Liver (tissue), 9 donors: ENCODE results near the gene RABGGTA. TPM values are rescaled to one million over a fixed set of nuclear protein-coding genes. Genes with fewer than 3 reads are reported as not detected.

Source experiments
- DNase-seq: peaks from one replicate; pipeline ENCODE4 v3.0.0-alpha.2; 2017; ENCODE audit warnings: low spot score
- H3K27ac ChIP-seq, 2 donors: one replicate each; pipeline ENCODE4 v1.7.0; 2013; ENCODE audit warnings: inconsistent platforms in 2 of 2, low read length in 2 of 2, control low read depth in 1 of 2, low read depth in 1 of 2, mild to moderate bottlenecking in 1 of 2
- H3K27me3 ChIP-seq, 4 donors: one replicate each; pipeline versions ENCODE4 v1.6.1 to v1.7.0; 2013; ENCODE audit warnings: low read length in 3 of 4, inconsistent platforms in 1 of 4, mild to moderate bottlenecking in 1 of 4, moderate library complexity in 1 of 4; ENCODE audit not compliant: control insufficient read depth in 4 of 4, insufficient read depth in 4 of 4
- H3K36me3 ChIP-seq, 4 donors: one replicate each; pipeline versions ENCODE4 v1.6.1 to v1.7.0; 2013; ENCODE audit warnings: low read length in 3 of 4, mild to moderate bottlenecking in 3 of 4, low read depth in 1 of 4, moderate library complexity in 1 of 4; ENCODE audit not compliant: control insufficient read depth in 4 of 4, insufficient read depth in 3 of 4
- H3K4me1 ChIP-seq, 4 donors: one replicate each; pipeline versions ENCODE4 v1.6.1 to v1.7.0; 2013; ENCODE audit warnings: low read length in 3 of 4, mild to moderate bottlenecking in 3 of 4, moderate library complexity in 1 of 4; ENCODE audit not compliant: control insufficient read depth in 4 of 4, insufficient read depth in 4 of 4
- H3K4me3 ChIP-seq, 3 donors: one replicate each; pipeline versions ENCODE4 v1.6.1 to v1.7.0; 2013; ENCODE audit warnings: low read length in 3 of 3, control low read depth in 1 of 3, low read depth in 1 of 3, mild to moderate bottlenecking in 1 of 3
- H3K9ac ChIP-seq, 2 donors: one replicate each; pipeline ENCODE4 v1.7.0; 2013; ENCODE audit warnings: low read length in 2 of 2, mild to moderate bottlenecking in 2 of 2, moderate library complexity in 2 of 2, control low read depth in 1 of 2, low read depth in 1 of 2
- H3K9me3 ChIP-seq, 4 donors: one replicate each; pipeline versions ENCODE4 v1.6.1 to v1.7.0; 2013; ENCODE audit warnings: low read length in 3 of 4; ENCODE audit not compliant: control insufficient read depth in 4 of 4
- EGR1 ChIP-seq, 2 donors: IDR thresholded peaks; 2 replicates each; pipeline ENCODE4 v1.6.1; 2016 to 2018; ENCODE audit warnings: antibody characterized with exemption in 2 of 2, low read depth in 2 of 2
- FOXA1 ChIP-seq: IDR thresholded peaks from 2 replicates; pipeline ENCODE4 v1.6.1; 2016; ENCODE audit warnings: antibody characterized with exemption
- FOXA2 ChIP-seq: IDR thresholded peaks from 2 replicates; pipeline ENCODE4 v1.6.1; 2016; ENCODE audit warnings: antibody characterized with exemption
- GABPA ChIP-seq, 2 donors: IDR thresholded peaks in 1 of 2; conservative IDR thresholded peaks in 1 of 2; 2 replicates each; pipeline ENCODE4 v1.6.1; 2016; ENCODE audit warnings: antibody characterized with exemption in 2 of 2, mild to moderate bottlenecking in 1 of 2, moderate library complexity in 1 of 2
- HNF4G ChIP-seq: IDR thresholded peaks from 2 replicates; pipeline ENCODE4 v1.6.1; 2016; ENCODE audit warnings: antibody characterized with exemption
- NR2F2 ChIP-seq: IDR thresholded peaks from 2 replicates; pipeline ENCODE4 v1.6.1; 2016; ENCODE audit warnings: antibody characterized with exemption
- RXRA ChIP-seq, 2 donors: IDR thresholded peaks; 2 replicates each; pipeline ENCODE4 v1.6.1; 2017 to 2018; ENCODE audit warnings: antibody characterized with exemption in 2 of 2, mild to moderate bottlenecking in 1 of 2
- SP1 ChIP-seq: IDR thresholded peaks from 2 replicates; pipeline ENCODE4 v1.6.1; 2018; ENCODE audit warnings: antibody characterized with exemption, mild to moderate bottlenecking
- WGBS: extraction: QIAGEN DNeasy Blood & Tissue Kit; methylation state at CpG from one replicate; pipeline ENCODE4 v1.1.7; 2013; 5-methylcytosine and 5-hydroxymethylcytosine counted together
- polyA plus RNA-seq, 2 donors: library from polyadenylated mRNA; stranded (reverse) in 1 of 2; unstranded in 1 of 2; fragments of 200-250 nt in 1 of 2; fragments of >200 nt in 1 of 2; fragmentation: Nextera tagmentation in 1 of 2; extraction: Ambion mirVana in 1 of 2; gene quantifications; one replicate each; pipeline versions ENCODE4 v1.2.1 to v1.2.3, GENCODE V29; 2013 to 2015
- total RNA-seq, 2 donors: library from RNA; depleted of rRNA; stranded (reverse); fragments of >200 nt; gene quantifications; one replicate each; pipeline ENCODE4 v1.2.3, GENCODE V29; 2014
- TF ChIP-seq, protein P1 (sequence below): IDR thresholded peaks from 2 replicates; pipeline ENCODE4 v1.6.1; 2016; ENCODE audit warnings: antibody characterized with exemption
- TF ChIP-seq, protein P2 (sequence below): fragments of 150-350 bp; IDR thresholded peaks from 2 replicates; pipeline ENCODE4 v1.5.1; 2017; ENCODE audit warnings: improper control_type of control experiment, low read depth, low read length; ENCODE audit not compliant: missing input control
- TF ChIP-seq, protein P3 (sequence below): IDR thresholded peaks from 2 replicates; pipeline ENCODE4 v1.6.1; 2016; ENCODE audit warnings: antibody characterized with exemption, mild to moderate bottlenecking
- donor health status: healthy.
- donor health status: healthy.
- donor health status: healthy.
- donor health status: healthy.
- donor health status: healthy.

RABGGTA gene
- total and polyA plus RNA-seq, 4 donors, result 7.5 to 19.7 (median 13.2) TPM

DNA sequence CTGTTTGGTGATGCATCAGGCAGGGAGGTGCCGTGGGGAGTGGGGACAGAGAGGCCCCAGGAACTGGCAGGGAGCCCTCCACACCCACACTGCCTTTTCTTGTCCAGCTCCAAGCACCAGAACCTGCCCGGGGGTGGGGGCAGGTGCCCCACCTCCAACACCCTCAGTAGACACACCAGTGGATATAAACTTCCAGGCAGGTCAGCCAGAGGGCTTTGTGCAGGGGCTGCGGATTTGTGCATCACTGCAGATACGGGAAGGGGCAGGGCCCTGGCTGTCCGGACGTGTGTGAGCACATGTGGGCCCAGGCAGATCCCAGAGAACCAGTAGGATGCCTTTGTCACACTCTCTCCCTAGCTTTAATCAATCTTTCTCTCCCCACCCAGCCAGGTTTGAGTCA, 7.1 kb downstream of the RABGGTA start:
- no peak for DNase-seq
- Histone ChIP-seq H3K27me3 (no peaks in the 10 kb centered on the region), H3K9ac (no peak overlapping the region), H3K36me3 (peaks cover 0 to 40% (median 10%) of the 10 kb centered on the region in 4 donors), H3K4me1 (no peaks in the 10 kb centered on the region), H3K9me3 (no peaks in the 10 kb centered on the region), H3K27ac (no peak overlapping the region), H3K4me3 (no peak overlapping the region)
- no peak for TF ChIP-seq GABPA (IDR thresholded peaks at IDR 0.05 in 1 of 2, conservative IDR thresholded peaks at IDR 0.05 in 1 of 2)
- TF ChIP-seq, protein P1, sequence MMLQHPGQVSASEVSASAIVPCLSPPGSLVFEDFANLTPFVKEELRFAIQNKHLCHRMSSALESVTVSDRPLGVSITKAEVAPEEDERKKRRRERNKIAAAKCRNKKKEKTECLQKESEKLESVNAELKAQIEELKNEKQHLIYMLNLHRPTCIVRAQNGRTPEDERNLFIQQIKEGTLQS, result no peak
- TF ChIP-seq NR2F2, result no peak
- TF ChIP-seq HNF4G, result no peak
- no peak for TF ChIP-seq SP1
- TF ChIP-seq FOXA2, result no peak
- TF ChIP-seq, protein P2, sequence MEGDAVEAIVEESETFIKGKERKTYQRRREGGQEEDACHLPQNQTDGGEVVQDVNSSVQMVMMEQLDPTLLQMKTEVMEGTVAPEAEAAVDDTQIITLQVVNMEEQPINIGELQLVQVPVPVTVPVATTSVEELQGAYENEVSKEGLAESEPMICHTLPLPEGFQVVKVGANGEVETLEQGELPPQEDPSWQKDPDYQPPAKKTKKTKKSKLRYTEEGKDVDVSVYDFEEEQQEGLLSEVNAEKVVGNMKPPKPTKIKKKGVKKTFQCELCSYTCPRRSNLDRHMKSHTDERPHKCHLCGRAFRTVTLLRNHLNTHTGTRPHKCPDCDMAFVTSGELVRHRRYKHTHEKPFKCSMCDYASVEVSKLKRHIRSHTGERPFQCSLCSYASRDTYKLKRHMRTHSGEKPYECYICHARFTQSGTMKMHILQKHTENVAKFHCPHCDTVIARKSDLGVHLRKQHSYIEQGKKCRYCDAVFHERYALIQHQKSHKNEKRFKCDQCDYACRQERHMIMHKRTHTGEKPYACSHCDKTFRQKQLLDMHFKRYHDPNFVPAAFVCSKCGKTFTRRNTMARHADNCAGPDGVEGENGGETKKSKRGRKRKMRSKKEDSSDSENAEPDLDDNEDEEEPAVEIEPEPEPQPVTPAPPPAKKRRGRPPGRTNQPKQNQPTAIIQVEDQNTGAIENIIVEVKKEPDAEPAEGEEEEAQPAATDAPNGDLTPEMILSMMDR, result no peak
- no peak for TF ChIP-seq EGR1 (IDR thresholded peaks at IDR 0.05; ENCODE audit: low read depth in 2 of 2)
- TF ChIP-seq FOXA1, result no peak
- TF ChIP-seq, protein P3, sequence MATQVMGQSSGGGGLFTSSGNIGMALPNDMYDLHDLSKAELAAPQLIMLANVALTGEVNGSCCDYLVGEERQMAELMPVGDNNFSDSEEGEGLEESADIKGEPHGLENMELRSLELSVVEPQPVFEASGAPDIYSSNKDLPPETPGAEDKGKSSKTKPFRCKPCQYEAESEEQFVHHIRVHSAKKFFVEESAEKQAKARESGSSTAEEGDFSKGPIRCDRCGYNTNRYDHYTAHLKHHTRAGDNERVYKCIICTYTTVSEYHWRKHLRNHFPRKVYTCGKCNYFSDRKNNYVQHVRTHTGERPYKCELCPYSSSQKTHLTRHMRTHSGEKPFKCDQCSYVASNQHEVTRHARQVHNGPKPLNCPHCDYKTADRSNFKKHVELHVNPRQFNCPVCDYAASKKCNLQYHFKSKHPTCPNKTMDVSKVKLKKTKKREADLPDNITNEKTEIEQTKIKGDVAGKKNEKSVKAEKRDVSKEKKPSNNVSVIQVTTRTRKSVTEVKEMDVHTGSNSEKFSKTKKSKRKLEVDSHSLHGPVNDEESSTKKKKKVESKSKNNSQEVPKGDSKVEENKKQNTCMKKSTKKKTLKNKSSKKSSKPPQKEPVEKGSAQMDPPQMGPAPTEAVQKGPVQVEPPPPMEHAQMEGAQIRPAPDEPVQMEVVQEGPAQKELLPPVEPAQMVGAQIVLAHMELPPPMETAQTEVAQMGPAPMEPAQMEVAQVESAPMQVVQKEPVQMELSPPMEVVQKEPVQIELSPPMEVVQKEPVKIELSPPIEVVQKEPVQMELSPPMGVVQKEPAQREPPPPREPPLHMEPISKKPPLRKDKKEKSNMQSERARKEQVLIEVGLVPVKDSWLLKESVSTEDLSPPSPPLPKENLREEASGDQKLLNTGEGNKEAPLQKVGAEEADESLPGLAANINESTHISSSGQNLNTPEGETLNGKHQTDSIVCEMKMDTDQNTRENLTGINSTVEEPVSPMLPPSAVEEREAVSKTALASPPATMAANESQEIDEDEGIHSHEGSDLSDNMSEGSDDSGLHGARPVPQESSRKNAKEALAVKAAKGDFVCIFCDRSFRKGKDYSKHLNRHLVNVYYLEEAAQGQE, result no peak
- no peak for TF ChIP-seq RXRA (IDR thresholded peaks at IDR 0.05)
- 94% methylated on average over 6 of the region's 6 CpGs for WGBS

DNA sequence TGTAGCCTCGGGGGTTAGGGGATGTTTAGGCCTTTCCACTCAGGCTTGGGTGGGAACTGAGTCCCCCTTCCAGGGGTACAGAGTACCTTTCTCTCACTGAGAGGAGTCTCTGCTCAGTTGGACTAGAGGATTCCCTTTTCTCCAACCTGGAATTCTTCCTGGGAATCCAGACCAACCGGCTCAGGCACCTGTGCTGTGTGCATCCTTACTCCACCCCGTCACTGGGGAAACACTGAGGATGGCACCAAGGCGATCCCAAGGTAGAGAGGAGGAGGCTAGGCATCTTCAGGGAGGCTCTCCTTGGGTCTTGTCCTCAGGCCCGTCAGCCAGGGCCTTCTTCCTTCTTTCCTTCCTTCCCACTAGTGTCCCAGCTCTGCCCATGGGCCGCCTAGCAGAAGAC, 7.5 kb downstream of the RABGGTA start:
- H3K27me3 ChIP-seq, result no peaks in the 10 kb centered on the region
- no peaks in the 10 kb centered on the region for H3K4me1 ChIP-seq
- no peak overlapping the region for H3K4me3 ChIP-seq
- H3K9me3 ChIP-seq, result no peaks in the 10 kb centered on the region
- no peak for DNase-seq
- H3K27ac ChIP-seq, result no peak overlapping the region
- peaks cover 0 to 36% (median 8%) of the 10 kb centered on the region in 4 donors for H3K36me3 ChIP-seq
- H3K9ac ChIP-seq, result no peak overlapping the region
- TF ChIP-seq NR2F2, result no peak
- no peak for TF ChIP-seq SP1
- 87% methylated on average over 6 of the region's 6 CpGs for WGBS
